H1 (cell line): ENCODE data around the gene ADRB2. TPM values are rescaled to one million over a fixed set of nuclear protein-coding genes. Genes with fewer than 3 reads are reported as not detected.

Source experiments
- CTCF ChIA-PET: fragments of 300-600 bp; sonication (Branson Sonifier 250); formaldehyde crosslinking; loops from one replicate; lab custom pipeline; 2021; ENCODE audit not compliant: partially characterized antibody; lab: Charles Lee
- POLR2A ChIA-PET: fragments of 300-600 bp; sonication (Branson Sonifier 250); formaldehyde crosslinking; loops from one replicate; lab custom pipeline; 2021; ENCODE audit warnings: inconsistent platforms; ENCODE audit not compliant: partially characterized antibody; lab: Charles Lee
- DNase-seq, 2 experiments: peaks; one replicate each; pipeline versions ENCODE4 v3.0.0 to v3.0.0-alpha.2; 2010 to 2022; ENCODE audit warnings: low spot score in 2 of 2, low read depth in 1 of 2, mixed read lengths in 1 of 2
- FAIRE-seq: peaks from 2 replicates; lab custom pipeline; 2011; peaks lifted over from hg19 to GRCh38; lab: Jason Lieb, UNC
- H2AFZ ChIP-seq: 2 replicates; pipeline ENCODE4 v1.8.1; 2012; ENCODE audit warnings: low read length, inconsistent platforms
- H2AK5ac ChIP-seq: 2 replicates; pipeline ENCODE4 v1.6.1; 2013; ENCODE audit warnings: low read depth, low read length
- H2BK120ac ChIP-seq: replicated peaks from 2 replicates; pipeline ENCODE3; 2013; ENCODE audit warnings: low read depth, low read length, inconsistent platforms
- H2BK12ac ChIP-seq: 2 replicates; pipeline ENCODE4 v1.6.1; 2013; ENCODE audit warnings: low read depth, low read length
- H2BK15ac ChIP-seq: 2 replicates; pipeline ENCODE4 v1.6.1; 2013; ENCODE audit warnings: low read length
- H2BK20ac ChIP-seq: 2 replicates; pipeline ENCODE4 v1.6.1; 2013; ENCODE audit warnings: low read length
- H2BK5ac ChIP-seq: 2 replicates; pipeline ENCODE4 v1.6.1; 2013; ENCODE audit warnings: low read depth, low read length
- H3K14ac ChIP-seq: 2 replicates; pipeline ENCODE4 v1.6.1; 2013; ENCODE audit warnings: inconsistent platforms; ENCODE audit not compliant: insufficient read length
- H3K18ac ChIP-seq: 2 replicates; pipeline ENCODE4 v1.6.1; 2013; ENCODE audit warnings: low read length; ENCODE audit errors: extremely low read depth
- H3K23ac ChIP-seq: 2 replicates; pipeline ENCODE4 v1.6.1; 2013; ENCODE audit warnings: inconsistent platforms; ENCODE audit not compliant: insufficient read length
- H3K23me2 ChIP-seq: 2 replicates; pipeline ENCODE4 v1.6.1; 2013; ENCODE audit warnings: low read depth, low read length
- H3K27ac ChIP-seq: 2 replicates; pipeline ENCODE4 v1.6.1; 2011; ENCODE audit warnings: low read depth, low read length, inconsistent platforms
- H3K27me3 ChIP-seq, 4 experiments: replicated peaks in 1 of 4; 1 replicate in 1 of 4; 2 replicates in 3 of 4; pipeline versions ENCODE4 v1.6.1 to v1.8.1; 2011 to 2013; ENCODE audit warnings: low read length in 3 of 4, mild to moderate bottlenecking in 3 of 4, inconsistent platforms in 2 of 4, mixed read lengths in 2 of 4, moderate library complexity in 1 of 4; ENCODE audit not compliant: control insufficient read depth in 3 of 4, insufficient read depth in 3 of 4; ENCODE audit errors: extremely low read depth in 1 of 4
- H3K36me3 ChIP-seq, 4 experiments: 2 replicates each; pipeline versions ENCODE4 v1.6.1 to v1.8.1; 2011 to 2013; ENCODE audit warnings: mild to moderate bottlenecking in 4 of 4, low read length in 3 of 4, moderate library complexity in 2 of 4, control low read depth in 1 of 4, inconsistent platforms in 1 of 4; ENCODE audit not compliant: insufficient read depth in 4 of 4, control insufficient read depth in 2 of 4
- H3K4ac ChIP-seq: replicated peaks from 2 replicates; pipeline ENCODE3; 2013; ENCODE audit warnings: low read length, low read depth, mixed read lengths, inconsistent platforms; ENCODE audit not compliant: insufficient read length
- H3K4me1 ChIP-seq, 4 experiments: replicated peaks in 1 of 4; 1 replicate in 1 of 4; 2 replicates in 3 of 4; pipeline versions ENCODE4 v1.6.1 to v1.8.1; 2011 to 2013; ENCODE audit warnings: low read length in 3 of 4, inconsistent platforms in 2 of 4, mixed read lengths in 1 of 4; ENCODE audit not compliant: insufficient read depth in 4 of 4, control insufficient read depth in 3 of 4
- H3K4me2 ChIP-seq, 2 experiments: 2 replicates each; pipeline versions ENCODE4 v1.6.1 to v1.8.1; 2011 to 2013; ENCODE audit warnings: low read depth in 2 of 2, low read length in 2 of 2, control low read depth in 1 of 2, inconsistent platforms in 1 of 2, mild to moderate bottlenecking in 1 of 2; ENCODE audit not compliant: insufficient read depth in 1 of 2
- H3K4me3 ChIP-seq, 4 experiments: fragments of 200-600, 300-600 bp in 1 of 4; sonication (generic), shearing (Covaris generic), sonication (Bioruptor Twin) in 1 of 4; 2 replicates each; pipeline versions ENCODE4 v1.5.1 to v1.8.1; 2011 to 2016; ENCODE audit warnings: low read length in 4 of 4, low read depth in 3 of 4, control low read depth in 2 of 4, inconsistent platforms in 2 of 4, mild to moderate bottlenecking in 2 of 4, mixed read lengths in 1 of 4, moderate library complexity in 1 of 4; ENCODE audit not compliant: insufficient read depth in 2 of 4; ENCODE audit errors: extremely low read depth in 1 of 4
- H3K56ac ChIP-seq: replicated peaks from 2 replicates; pipeline ENCODE3; 2013; ENCODE audit warnings: low read depth, mild to moderate bottlenecking, mixed read lengths, low read length, inconsistent platforms; ENCODE audit not compliant: insufficient read length
- H3K79me1 ChIP-seq: 2 replicates; pipeline ENCODE4 v1.6.1; 2013; ENCODE audit warnings: low read depth, low read length, control low read depth
- H3K79me2 ChIP-seq, 2 experiments: 2 replicates each; pipeline versions ENCODE4 v1.6.1 to v1.8.1; 2012 to 2013; ENCODE audit warnings: low read length in 2 of 2, mild to moderate bottlenecking in 2 of 2, inconsistent platforms in 1 of 2; ENCODE audit not compliant: insufficient read depth in 2 of 2, control insufficient read depth in 1 of 2
- H3K9ac ChIP-seq, 4 experiments: replicated peaks in 1 of 4; 1 replicate in 1 of 4; 2 replicates in 3 of 4; pipeline versions ENCODE4 v1.6.1 to v1.8.1; 2011 to 2013; ENCODE audit warnings: low read depth in 3 of 4, low read length in 3 of 4, control low read depth in 2 of 4, mild to moderate bottlenecking in 2 of 4, moderate library complexity in 2 of 4, inconsistent platforms in 1 of 4; ENCODE audit errors: extremely low read depth in 1 of 4
- H3K9me3 ChIP-seq, 2 experiments: 2 replicates each; pipeline versions ENCODE4 v1.6.1 to v1.8.1; 2012 to 2013; ENCODE audit warnings: mild to moderate bottlenecking in 2 of 2, moderate library complexity in 2 of 2, control low read depth in 1 of 2, inconsistent platforms in 1 of 2, low read depth in 1 of 2, low read length in 1 of 2, mixed read lengths in 1 of 2; ENCODE audit not compliant: insufficient read depth in 2 of 2
- H4K20me1 ChIP-seq, 2 experiments: replicated peaks in 1 of 2; 2 replicates each; pipeline versions ENCODE3 to v1.8.1; 2011 to 2013; ENCODE audit warnings: inconsistent platforms in 2 of 2, low read length in 2 of 2, mild to moderate bottlenecking in 1 of 2; ENCODE audit not compliant: insufficient read depth in 2 of 2, control insufficient read depth in 1 of 2
- H4K5ac ChIP-seq: 2 replicates; pipeline ENCODE4 v1.6.1; 2013; ENCODE audit warnings: low read length, low read depth, mixed read lengths, inconsistent platforms; ENCODE audit not compliant: insufficient read length
- H4K8ac ChIP-seq: 2 replicates; pipeline ENCODE4 v1.8.0; 2013; ENCODE audit warnings: mild to moderate bottlenecking, moderate library complexity, low read length, inconsistent platforms; ENCODE audit not compliant: insufficient read depth; ENCODE audit errors: extremely low read depth
- H4K91ac ChIP-seq: replicated peaks from 2 replicates; pipeline ENCODE3; 2013; ENCODE audit warnings: low read length, mixed read lengths, inconsistent platforms; ENCODE audit not compliant: insufficient read length
- JUN ChIP-seq: IDR thresholded peaks from 2 replicates; pipeline ENCODE4 v1.6.1; 2011; ENCODE audit warnings: low read depth, mild to moderate bottlenecking, improper control_type of control experiment, low read length
- RXRA ChIP-seq: IDR thresholded peaks from 2 replicates; pipeline ENCODE4 v1.6.1; 2011; ENCODE audit warnings: low read depth, mild to moderate bottlenecking, low read length, moderate library complexity; ENCODE audit not compliant: insufficient read depth
- SP4 ChIP-seq: IDR thresholded peaks from 2 replicates; pipeline ENCODE4 v1.6.1; 2012; ENCODE audit warnings: low read length, inconsistent platforms
- YY1 ChIP-seq: IDR thresholded peaks from 2 replicates; pipeline ENCODE4 v1.6.1; 2011; ENCODE audit warnings: low read depth, mild to moderate bottlenecking, low read length
- WGBS, 2 experiments: shearing (Covaris generic) in 1 of 2; methylation state at CpG; one replicate each; pipeline versions ENCODE4 v1.1.6 to v1.1.7; 2013 to 2015; ENCODE audit warnings: low lambda C conversion rate in 2 of 2, mixed read lengths in 2 of 2, inconsistent platforms in 1 of 2, low coverage in 1 of 2, missing lambda C conversion rate in 1 of 2; ENCODE audit not compliant: insufficient replicate concordance in 2 of 2, insufficient coverage in 1 of 2, insufficient read length in 1 of 2; ENCODE audit errors: extremely low coverage in 1 of 2, missing lambda C conversion rate in 1 of 2; 5-methylcytosine and 5-hydroxymethylcytosine counted together
- polyA plus RNA-seq, 7 experiments: library from polyadenylated mRNA; depleted of rRNA in 3 of 7; stranded (reverse) in 5 of 7; unstranded in 2 of 7; fragments of >200 nt in 5 of 7; fragments of 200-250 nt in 2 of 7; gene quantifications; 1 replicate in 5 of 7; 2 replicates in 1 of 7; 4 replicates in 1 of 7; pipeline versions ENCODE4 v1.2.1 to v1.2.3, GENCODE V29; 2011 to 2013; ENCODE audit warnings: missing spikeins in 2 of 7, mixed read lengths in 2 of 7
- total RNA-seq: library from RNA; stranded (reverse); fragmentation: NEBNext Ultra II Directional; extraction: Animal tissue kit (Norgen Biotek cat#: 25700); gene quantifications from 2 replicates; pipeline ENCODE4 v1.2.1, GENCODE V29; 2021

Gene ADRB2
- total and polyA plus RNA-seq, 2 of the 8 experiments (the other 6 are each of a cell fraction or from before 2014, with no cell fraction given): 0.65 to 0.77 TPM

- H3K27me3 ChIP-seq: no peaks in the 10 kb centered on the region
- ChIA-PET CTCF (interaction anchor here (0.9 to 2.2 kb wide), 3 partner anchors 87 to 217 kb away, joined by 3 to 12 read pairs (median 6); no protein-coding TSS in a partner anchor), POLR2A (no interaction called here)
- H3K4me2 ChIP-seq: no peak overlapping the region
- H2BK5ac ChIP-seq: no peak overlapping the region
- WGBS, 2 experiments: 94% methylated on average over 1 of the region's 1 CpG; no CpG with 5 or more reads in 1 of the 2 experiments
- DNase-seq (no peak), FAIRE-seq (no peak)
- H2BK120ac ChIP-seq: no peak overlapping the region
- no peak overlapping the region for H3K27ac ChIP-seq
- no peaks in the 10 kb centered on the region for H3K36me3 ChIP-seq
- H3K14ac ChIP-seq: no peak overlapping the region
- H2BK12ac ChIP-seq: no peak overlapping the region
- H3K23me2 ChIP-seq: no peaks in the 10 kb centered on the region; the same call in 1 of the 2 replicates
- H2AFZ ChIP-seq: no peak overlapping the region
- H2BK20ac ChIP-seq: no peak overlapping the region
- H3K79me1 ChIP-seq: no peaks in the 10 kb centered on the region
- H3K9ac ChIP-seq: no peak overlapping the region
- no peaks in the 10 kb centered on the region for H4K20me1 ChIP-seq
- H3K56ac ChIP-seq: no peak overlapping the region
- H3K9me3 ChIP-seq: no peaks in the 10 kb centered on the region
- no peak overlapping the region for H3K4me3 ChIP-seq
- H3K4ac ChIP-seq: no peak overlapping the region
- H3K4me1 ChIP-seq: no peaks in the 10 kb centered on the region
- H3K79me2 ChIP-seq: no peaks in the 10 kb centered on the region
- H3K23ac ChIP-seq: no peak overlapping the region
- no peak overlapping the region for H4K8ac ChIP-seq
- no peak overlapping the region for H3K18ac ChIP-seq
- H4K5ac ChIP-seq: no peak overlapping the region
- H2AK5ac ChIP-seq: no peak overlapping the region
- H4K91ac ChIP-seq: no peak overlapping the region
- H2BK15ac ChIP-seq: no peak overlapping the region
- no peak for TF ChIP-seq RXRA
- TF ChIP-seq SP4: no peak
- no peak for TF ChIP-seq YY1
- TF ChIP-seq JUN: no peak
Observed at GRCh38 chr5:148817606-148818005, 8.8 kb upstream of the ADRB2 start.
